SJCRH30 (cell line): ENCODE measurements around the gene KIAA0825. TPM values are rescaled to one million over a fixed set of nuclear protein-coding genes. Genes with fewer than 3 reads are reported as not detected.
"Not testable (repeated sequence)": the region's sequence is repeated elsewhere in the genome, so short reads cannot be mapped to it uniquely, and the experiment has no call there.

Experiments
- DNase-seq, 2 experiments: peaks; one replicate each; pipeline ENCODE4 v3.0.0-alpha.2; 2015 to 2020
- H3K27ac ChIP-seq: fragments of 250-450 bp; sonication (Bioruptor Pico); 2 replicates; pipeline ENCODE4 v1.5.1; 2020; ENCODE audit warnings: mild to moderate bottlenecking, moderate library complexity
- H3K27me3 ChIP-seq: fragments of 250-450 bp; sonication (Bioruptor Pico); 2 replicates; pipeline ENCODE4 v1.5.1; 2020; ENCODE audit warnings: mild to moderate bottlenecking, moderate library complexity
- H3K36me3 ChIP-seq: fragments of 250-450 bp; sonication (Bioruptor Pico); 2 replicates; pipeline ENCODE4 v1.5.1; 2020; ENCODE audit warnings: mild to moderate bottlenecking, moderate library complexity
- H3K4me1 ChIP-seq: fragments of 250-450 bp; sonication (Bioruptor Pico); 2 replicates; pipeline ENCODE4 v1.5.1; 2020; ENCODE audit warnings: mild to moderate bottlenecking, moderate library complexity
- H3K4me3 ChIP-seq: fragments of 250-450 bp; sonication (Bioruptor Pico); 2 replicates; pipeline ENCODE4 v1.5.1; 2020; ENCODE audit warnings: mild to moderate bottlenecking, moderate library complexity
- H3K9me3 ChIP-seq: fragments of 250-450 bp; sonication (Bioruptor Pico); replicated peaks from 2 replicates; pipeline ENCODE4 v1.5.1; 2020; ENCODE audit warnings: mild to moderate bottlenecking, moderate library complexity
- total RNA-seq: library from RNA; depleted of rRNA; stranded (reverse); fragments of >200 nt; shearing (Covaris generic); gene quantifications from 2 replicates; pipeline ENCODE4 v1.2.3, GENCODE V29; 2014

The KIAA0825 gene
- total RNA-seq, 1 experiment from 2014 or later = 3.1 TPM

DNA sequence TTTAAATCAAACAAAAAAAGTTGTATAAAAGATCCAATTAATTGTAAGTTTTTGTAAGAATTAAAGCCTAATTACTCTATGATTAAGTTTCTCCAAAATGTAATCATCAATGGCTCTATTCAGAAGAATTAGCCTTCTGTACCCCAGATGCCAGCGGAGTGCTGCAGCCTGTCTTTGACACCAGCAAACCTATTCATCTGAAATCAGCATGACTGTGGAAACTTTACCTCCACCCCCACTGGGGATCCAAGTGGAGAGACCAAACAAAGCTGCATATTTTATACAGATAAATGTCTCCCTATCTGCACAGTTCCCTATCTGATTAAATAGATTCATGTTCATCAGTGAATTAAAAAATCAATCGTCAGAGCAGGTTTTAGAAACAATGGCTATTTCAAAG, 426.8 kb downstream of the KIAA0825 start:
- Histone ChIP-seq H3K27me3 (no peaks in the 10 kb centered on the region), H3K27ac (no peak overlapping the region), H3K36me3 (no peaks in the 10 kb centered on the region), H3K9me3 (no peaks in the 10 kb centered on the region), H3K4me3 (no peak overlapping the region), H3K4me1 (no peaks in the 10 kb centered on the region)
- no peak for DNase-seq

DNA sequence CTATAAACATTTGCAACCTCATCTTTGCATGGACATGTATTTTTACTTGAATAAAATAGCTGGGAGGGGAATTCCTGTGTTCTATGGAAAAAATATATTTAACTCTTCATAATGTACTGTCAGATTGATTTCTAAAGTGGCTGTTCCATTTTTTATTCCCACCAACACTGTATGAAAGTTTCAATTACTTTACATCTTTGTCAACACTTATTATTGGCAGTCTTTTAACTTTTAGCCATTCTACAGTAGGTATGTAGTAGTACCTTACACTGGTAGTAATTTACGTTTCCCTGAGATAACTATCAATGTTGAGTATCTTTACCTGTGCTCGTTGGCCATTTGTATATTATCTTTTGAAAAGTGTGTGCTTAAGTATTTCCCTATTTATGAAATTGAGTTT, 429.7 kb downstream of the KIAA0825 start:
- Histone ChIP-seq H3K4me3 (no peak overlapping the region), H3K27ac (no peak overlapping the region), H3K9me3 (no peaks in the 10 kb centered on the region), H3K36me3 (no peaks in the 10 kb centered on the region), H3K27me3 (no peaks in the 10 kb centered on the region), H3K4me1 (no peaks in the 10 kb centered on the region)
- DNase-seq = no peak

DNA sequence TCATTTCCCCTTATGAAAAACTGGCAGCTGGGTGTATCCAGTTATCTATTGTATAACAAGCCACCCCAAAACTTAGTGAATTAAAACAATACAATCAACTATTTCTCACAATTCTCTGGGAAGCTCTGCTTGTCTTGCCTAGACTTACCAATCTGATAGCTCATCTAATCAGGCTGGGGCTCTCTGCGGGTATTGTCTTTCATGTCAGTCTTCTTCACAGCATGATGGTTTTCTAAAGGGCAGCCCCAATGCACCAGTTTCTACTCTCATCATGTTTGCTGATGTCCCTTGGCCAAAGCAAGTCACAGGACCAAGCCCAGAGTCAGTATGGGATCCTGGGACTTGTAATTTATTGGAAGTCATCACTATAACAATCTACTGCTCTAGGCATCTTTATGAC, 433.5 kb downstream of the KIAA0825 start:
- Histone ChIP-seq H3K4me3 (no peak overlapping the region), H3K36me3 (no peaks in the 10 kb centered on the region), H3K27me3 (no peaks in the 10 kb centered on the region), H3K9me3 (no peaks in the 10 kb centered on the region), H3K27ac (no peak overlapping the region), H3K4me1 (peaks cover 10% of the 10 kb centered on the region)
- no peak for DNase-seq

DNA sequence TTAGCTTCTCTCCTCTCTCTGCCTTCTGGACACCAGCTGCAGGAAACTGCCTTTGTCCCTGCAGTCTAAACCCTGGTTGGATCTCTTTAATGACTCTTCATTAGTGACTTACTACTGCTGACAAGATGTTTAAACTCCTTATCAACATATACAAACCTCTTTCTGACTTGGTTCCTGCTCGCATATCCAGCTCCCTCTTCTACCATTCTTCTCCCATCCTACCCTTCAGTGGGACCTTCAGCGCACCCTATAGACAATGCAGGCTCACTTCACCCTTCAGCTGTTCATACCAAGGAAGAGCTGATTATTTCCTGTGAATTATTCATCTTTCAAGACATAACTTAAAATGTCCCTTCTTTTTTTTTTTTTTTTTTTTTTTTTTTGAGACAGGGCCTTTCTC, 436.5 kb downstream of the KIAA0825 start:
- DNase-seq = peak in 1 of 2 experiments; percentile 42

DNA sequence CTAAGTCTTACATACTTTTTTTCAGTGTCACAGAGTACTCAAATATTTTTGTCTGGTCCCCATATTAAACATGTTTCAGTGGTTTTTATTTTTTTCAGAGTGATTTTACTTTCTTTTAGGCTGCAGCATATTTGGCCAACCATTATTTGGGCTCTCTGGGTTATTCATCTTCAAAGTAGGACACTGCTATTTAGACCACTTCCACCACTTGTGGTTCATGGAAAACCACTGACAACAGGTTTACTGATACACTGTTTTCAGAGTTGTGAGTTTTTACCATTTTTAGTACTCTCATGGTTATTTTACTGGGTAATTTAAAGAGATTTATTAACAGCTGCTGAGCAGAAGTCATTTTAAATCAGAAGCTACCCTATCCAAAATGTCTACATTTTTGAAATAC, 437.6 kb downstream of the KIAA0825 start:
- peak in 1 of 2 experiments; percentile 25 for DNase-seq
- Histone ChIP-seq H3K4me3 (no peak overlapping the region), H3K27ac (no peak overlapping the region), H3K36me3 (no peaks in the 10 kb centered on the region), H3K27me3 (no peaks in the 10 kb centered on the region), H3K9me3 (no peaks in the 10 kb centered on the region), H3K4me1 (peaks cover 10% of the 10 kb centered on the region)

More for the DNA sequence above, 436.5 kb downstream of the KIAA0825 start:
- Histone ChIP-seq H3K27me3 (no peaks in the 10 kb centered on the region), H3K27ac (no peak overlapping the region), H3K4me1 (peaks cover 10% of the 10 kb centered on the region), H3K36me3 (no peaks in the 10 kb centered on the region), H3K4me3 (no peak overlapping the region), H3K9me3 (no peaks in the 10 kb centered on the region)

DNA sequence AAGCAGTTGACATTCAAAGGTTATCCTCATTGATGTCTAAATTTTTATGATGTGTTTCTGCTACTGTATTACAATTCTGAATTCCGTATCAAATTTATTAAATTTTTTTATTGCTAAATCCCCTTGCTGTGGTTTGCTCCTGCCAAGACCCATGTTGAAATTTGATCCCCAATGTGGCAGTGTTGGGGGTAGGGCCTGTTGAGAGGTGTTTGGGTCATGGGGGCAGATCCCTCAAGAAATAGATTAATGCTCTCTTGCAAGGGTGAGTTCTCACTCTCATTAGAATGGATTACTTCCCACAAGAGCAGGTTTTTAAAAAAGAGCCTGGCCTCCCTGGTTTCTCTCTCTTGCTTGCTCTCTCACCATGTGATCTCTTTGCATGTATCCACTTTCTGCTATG, 442.5 kb downstream of the KIAA0825 start:
- Histone ChIP-seq H3K27me3 (no peaks in the 10 kb centered on the region), H3K27ac (no peak overlapping the region), H3K36me3 (no peaks in the 10 kb centered on the region), H3K4me1 (peaks cover 4% of the 10 kb centered on the region; the same call in 1 of the 2 replicates), H3K4me3 (no peak overlapping the region), H3K9me3 (no peaks in the 10 kb centered on the region)
- DNase-seq = no peak

DNA sequence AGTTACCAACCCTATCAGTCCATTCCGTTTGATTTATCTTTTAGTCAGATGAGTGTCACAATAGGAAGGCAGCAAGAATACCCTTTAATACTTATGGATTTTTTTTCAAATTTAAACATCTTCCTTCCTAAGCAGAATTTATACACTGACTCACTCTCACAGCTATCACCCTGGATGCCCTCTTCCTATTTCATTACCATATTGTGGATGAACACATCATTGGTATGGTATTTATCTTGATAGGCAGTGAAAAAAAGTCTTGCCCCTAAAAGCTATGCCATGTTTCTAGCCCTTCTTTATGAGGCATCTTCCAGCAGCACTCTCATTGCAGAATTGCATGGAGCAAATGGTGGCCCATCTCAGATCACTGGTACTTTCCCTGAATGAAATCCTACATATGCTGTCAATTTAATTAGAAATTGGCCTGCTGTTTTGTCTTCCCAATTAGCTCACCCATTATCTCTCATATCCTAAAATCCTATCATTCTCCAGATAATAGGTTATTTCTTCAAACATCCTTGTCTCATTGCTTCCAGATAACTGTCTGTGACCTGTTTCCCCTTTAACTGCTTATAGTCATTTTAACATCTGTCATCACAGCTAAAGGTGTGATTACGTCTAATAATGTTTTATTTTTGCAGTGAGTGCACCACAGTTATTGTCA, 443.5 kb downstream of the KIAA0825 start:
- no peak for DNase-seq
- Histone ChIP-seq H3K4me1 (no peaks in the 10 kb centered on the region), H3K27me3 (no peaks in the 10 kb centered on the region), H3K36me3 (no peaks in the 10 kb centered on the region), H3K27ac (no peak overlapping the region), H3K9me3 (no peaks in the 10 kb centered on the region), H3K4me3 (no peak overlapping the region)

DNA sequence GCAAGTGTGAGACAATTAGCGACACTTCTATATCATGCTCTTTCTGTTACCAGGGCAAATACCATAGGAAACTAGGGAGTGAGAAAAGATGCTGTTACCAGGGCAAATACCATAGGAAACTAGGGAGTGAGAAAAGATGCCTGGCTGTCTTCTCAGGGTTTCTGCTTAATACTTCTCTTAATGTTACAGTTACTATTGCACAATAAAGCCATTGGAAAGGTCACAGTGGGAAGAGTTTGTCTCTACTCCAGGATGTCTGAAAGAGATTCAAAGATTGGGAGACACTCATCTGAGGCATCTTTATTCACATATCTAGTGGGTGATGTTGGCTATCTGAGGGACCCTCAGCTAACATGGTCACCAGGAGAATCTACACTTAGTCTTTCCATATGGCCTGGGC, 445.3 kb downstream of the KIAA0825 start:
- Histone ChIP-seq H3K36me3 (no peaks in the 10 kb centered on the region), H3K4me3 (no peak overlapping the region), H3K27ac (no peak overlapping the region), H3K9me3 (no peaks in the 10 kb centered on the region), H3K4me1 (no peaks in the 10 kb centered on the region), H3K27me3 (no peaks in the 10 kb centered on the region)
- DNase-seq = no peak

DNA sequence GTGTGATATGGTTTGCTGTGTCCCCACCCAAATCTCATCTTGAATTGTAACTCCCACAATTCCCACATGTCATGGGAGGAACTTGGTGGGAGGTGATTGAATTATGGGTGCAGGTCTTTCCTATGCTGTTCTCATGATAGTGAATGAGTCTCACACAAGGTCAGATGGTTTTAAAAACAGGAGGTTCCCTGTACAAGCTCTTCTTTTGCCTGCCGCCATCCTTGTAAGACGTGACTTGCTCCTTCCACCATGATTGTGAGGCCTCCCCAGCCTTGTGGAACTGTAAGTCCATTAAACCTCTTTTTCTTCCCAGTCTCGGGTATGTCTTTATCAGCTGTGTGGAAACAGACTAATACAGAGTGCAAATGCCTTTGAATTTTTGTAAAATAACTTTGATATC, 447.3 kb downstream of the KIAA0825 start:
- not testable (repeated sequence) for H3K27me3 ChIP-seq, DNase-seq, H3K4me3 ChIP-seq, H3K4me1 ChIP-seq, H3K27ac ChIP-seq, H3K9me3 ChIP-seq, H3K36me3 ChIP-seq

DNA sequence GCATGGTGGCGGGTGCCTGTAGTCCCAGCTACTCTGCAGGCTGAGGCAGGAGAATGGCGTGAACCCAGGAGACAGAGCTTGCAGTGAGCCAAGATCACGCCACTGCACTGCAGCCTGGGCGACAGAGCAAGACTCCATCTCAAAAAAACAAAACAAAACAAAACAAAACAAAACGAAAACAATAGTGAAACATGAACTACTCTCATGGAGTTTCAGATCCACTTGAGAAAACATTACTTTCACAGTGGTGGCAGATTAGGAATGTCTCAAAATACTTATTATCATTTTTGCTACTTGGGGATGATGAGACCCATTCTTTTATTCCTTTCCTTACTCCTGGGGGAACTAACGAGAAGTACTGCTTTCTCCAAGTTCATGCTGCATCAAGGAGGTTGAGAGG, 448.2 kb downstream of the KIAA0825 start:
- not testable (repeated sequence) for DNase-seq, H3K4me1 ChIP-seq, H3K36me3 ChIP-seq, H3K4me3 ChIP-seq, H3K9me3 ChIP-seq, H3K27me3 ChIP-seq, H3K27ac ChIP-seq

DNA sequence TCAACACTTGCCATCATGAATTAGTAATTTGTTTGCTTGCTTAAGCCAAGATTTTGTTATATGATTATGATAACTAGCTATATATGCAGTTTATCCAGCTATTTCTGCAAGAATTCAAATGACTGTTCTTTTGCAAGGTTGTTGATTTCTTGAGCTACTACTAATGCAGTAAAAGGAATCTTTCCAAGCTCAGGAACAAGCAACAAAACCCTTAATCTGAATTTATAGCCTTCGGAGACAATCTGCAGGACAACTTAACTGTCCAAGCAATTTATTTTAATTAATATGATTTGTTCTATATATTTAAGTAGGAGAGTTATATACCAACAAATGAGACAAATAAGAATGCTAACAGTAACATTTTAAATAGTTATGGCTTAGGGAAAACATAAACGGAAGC, 450.3 kb downstream of the KIAA0825 start:
- Histone ChIP-seq H3K36me3 (no peaks in the 10 kb centered on the region), H3K4me1 (no peaks in the 10 kb centered on the region), H3K27me3 (no peaks in the 10 kb centered on the region), H3K9me3 (no peaks in the 10 kb centered on the region), H3K27ac (no peak overlapping the region), H3K4me3 (no peak overlapping the region)
- no peak for DNase-seq

DNA sequence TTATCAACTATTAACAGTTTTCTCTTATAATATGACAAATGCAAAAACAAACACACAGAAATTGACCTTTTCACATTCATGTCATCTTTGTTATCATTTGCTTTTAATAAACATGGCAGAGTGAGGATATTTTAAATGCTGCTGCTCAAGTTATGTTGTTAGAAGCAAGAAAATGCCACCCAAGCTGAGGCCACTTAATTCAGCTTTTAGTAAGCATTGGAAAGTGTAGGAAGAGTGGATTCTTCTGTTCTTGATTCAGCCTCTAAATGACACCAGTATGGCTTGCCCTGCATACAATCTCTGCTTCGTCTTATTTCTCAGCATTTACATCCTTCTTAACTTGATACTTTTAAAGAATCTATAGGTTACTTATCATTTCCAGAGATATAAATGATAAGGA, 456.6 kb downstream of the KIAA0825 start:
- Histone ChIP-seq H3K9me3 (no peaks in the 10 kb centered on the region), H3K27ac (no peak overlapping the region), H3K4me3 (no peak overlapping the region), H3K36me3 (no peaks in the 10 kb centered on the region), H3K27me3 (no peaks in the 10 kb centered on the region), H3K4me1 (no peaks in the 10 kb centered on the region)
- DNase-seq = no peak

DNA sequence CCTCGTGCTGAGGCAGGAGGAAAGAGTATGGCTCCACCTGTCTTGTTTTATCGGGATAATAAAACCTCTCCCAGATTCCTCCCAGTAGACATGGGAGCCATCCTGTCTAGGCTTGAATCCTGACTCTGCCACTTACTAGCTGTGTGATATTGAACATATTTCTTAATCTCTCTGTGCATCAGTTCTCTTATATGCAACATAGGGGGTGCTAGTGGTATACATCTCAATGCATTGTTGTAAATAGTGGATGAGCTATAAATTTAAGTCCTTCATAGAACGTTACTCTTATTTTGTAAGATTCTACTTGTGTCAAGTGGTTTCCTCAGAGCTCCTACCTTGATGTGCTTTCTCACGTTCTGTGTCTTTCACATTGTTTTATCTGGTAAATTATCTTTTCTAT, 459.3 kb downstream of the KIAA0825 start:
- H3K4me3 ChIP-seq = no peak overlapping the region
- no peak for DNase-seq

DNA sequence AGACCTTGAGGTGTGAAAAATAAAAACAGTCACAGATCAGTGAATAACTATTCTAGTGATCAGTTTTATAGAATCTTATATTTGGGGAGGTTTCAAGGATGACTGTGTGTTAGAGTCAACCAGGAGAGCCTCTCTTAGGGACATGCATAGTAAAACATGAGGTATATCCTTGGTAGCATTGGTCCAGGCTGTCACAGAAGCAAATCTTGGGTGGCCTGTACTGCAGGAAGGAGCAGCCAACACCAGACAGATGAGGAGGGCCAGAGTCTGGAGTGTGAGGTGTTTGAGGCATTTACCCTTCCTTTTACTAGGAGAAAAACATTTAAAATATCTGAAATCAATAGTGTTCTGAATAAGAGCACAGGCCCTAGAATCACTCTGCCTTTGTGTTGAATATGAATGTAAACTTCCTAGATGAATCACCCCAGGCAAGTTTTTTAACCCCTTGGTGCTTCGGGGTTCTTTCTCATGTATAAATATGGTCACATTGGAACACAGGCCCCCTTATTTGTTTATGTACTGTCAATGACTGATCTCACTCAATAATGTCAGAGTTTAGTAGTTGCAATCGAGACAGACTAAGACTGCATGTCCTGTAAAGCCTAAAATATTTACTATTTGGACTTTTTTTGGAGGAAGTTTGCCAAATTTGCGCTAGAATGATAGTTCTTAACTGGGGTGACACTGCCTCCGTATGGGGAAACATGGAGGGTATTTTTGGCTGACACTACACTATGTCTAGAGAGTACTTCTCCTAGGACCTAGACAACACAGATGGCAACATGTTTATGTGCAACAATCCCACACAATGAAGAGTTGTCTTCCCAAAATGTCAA, 460.5 kb downstream of the KIAA0825 start:
- peak in 1 of 2 experiments; percentile 21 for DNase-seq
- no peaks in the 10 kb centered on the region for H3K4me1 ChIP-seq
- no peak overlapping the region for H3K27ac ChIP-seq
- H3K4me3 ChIP-seq = no peak overlapping the region
- no peaks in the 10 kb centered on the region for H3K9me3 ChIP-seq
- H3K27me3 ChIP-seq = no peaks in the 10 kb centered on the region
- H3K36me3 ChIP-seq = no peaks in the 10 kb centered on the region

More for the DNA sequence above, 459.3 kb downstream of the KIAA0825 start:
- Histone ChIP-seq H3K9me3 (no peaks in the 10 kb centered on the region), H3K27ac (no peak overlapping the region), H3K27me3 (no peaks in the 10 kb centered on the region), H3K36me3 (no peaks in the 10 kb centered on the region), H3K4me1 (no peaks in the 10 kb centered on the region)

DNA sequence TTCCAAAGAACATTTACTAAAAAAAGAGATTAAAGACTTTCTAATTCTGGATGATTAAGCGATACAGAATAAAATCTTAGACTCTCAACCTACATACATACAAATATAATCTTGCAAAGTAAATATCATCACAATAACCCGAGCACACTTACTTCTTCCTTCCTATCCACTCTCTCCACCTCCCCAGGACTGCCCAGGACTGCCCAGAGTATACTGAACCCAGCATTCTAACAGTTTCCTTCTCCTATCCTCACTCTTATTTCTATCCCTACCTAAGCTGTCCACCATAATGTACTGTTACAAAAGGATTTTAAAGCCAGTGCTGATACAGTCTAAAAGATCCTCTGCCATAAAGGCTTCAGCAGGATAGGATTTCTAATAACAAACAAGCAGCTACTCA, 463.7 kb downstream of the KIAA0825 start:
- no peak for DNase-seq
- no peaks in the 10 kb centered on the region for H3K9me3 ChIP-seq

More for the DNA sequence above, 463.7 kb downstream of the KIAA0825 start:
- no peak overlapping the region for H3K4me3 ChIP-seq
- H3K36me3 ChIP-seq = no peaks in the 10 kb centered on the region
- no peaks in the 10 kb centered on the region for H3K27me3 ChIP-seq
- H3K27ac ChIP-seq = no peak overlapping the region
- H3K4me1 ChIP-seq = no peaks in the 10 kb centered on the region
